ENCODE measurements around the gene CIC.

DNA sequence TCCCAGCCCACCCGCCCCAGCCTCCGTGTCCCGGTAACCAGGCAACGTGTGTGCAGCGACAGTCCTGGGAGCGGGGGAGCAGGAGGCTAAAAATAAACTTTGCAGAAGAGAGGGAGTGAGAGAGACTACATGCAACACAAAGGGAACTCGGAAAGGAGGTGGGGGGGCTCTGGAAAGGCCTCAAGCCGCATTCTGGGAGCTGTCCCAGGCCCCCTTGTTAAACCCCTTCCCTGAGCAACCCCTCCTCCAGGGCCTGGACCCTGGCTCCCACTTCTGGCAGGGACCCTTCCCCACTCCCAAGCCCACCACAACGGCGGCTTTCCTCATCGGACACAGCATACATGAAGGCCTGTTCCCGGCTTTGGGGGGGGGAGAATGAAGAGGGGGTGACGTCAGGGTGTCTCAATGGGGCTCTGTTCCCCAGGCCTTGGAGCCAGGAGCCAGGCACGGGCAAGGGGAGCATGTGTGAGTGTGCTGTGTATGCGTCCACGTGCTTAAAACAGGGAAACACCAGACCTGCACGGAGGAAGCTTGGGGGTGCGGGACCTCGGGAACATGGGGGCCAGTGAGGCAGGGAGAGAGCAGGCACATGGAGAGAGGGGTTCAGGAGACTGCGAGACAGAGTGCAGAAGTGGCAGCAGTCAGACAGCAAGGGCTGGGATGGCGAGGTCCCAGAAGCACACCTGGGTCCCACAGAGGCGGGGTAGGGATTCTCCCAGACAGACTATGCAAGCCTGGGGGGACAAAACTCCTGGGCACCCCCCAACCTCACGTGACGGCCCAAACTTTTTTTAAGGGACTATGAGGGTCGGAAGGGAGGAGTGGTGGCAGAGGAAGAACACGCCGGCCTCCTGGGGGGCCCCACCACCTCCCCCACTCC, 16.4 kb upstream of the CIC start:
- TF ChIP-seq CTCF (IDR thresholded peaks at IDR 0.05) (no peak), POLR2A (IDR thresholded peaks at IDR 0.05) (no peak)

All from esophagus squamous epithelium (tissue), 4 donors.